ENCODE measurements around the gene KLK4.

Gene KLK4

GRCh38 chr19:50926144-50926543, 14.9 kb upstream of the KLK4 start:
- no peak for TF ChIP-seq CTCF (IDR thresholded peaks at IDR 0.05)

GRCh38 chr19:50925734-50926133, 14.5 kb upstream of the KLK4 start:
- no peak for TF ChIP-seq CTCF (IDR thresholded peaks at IDR 0.05)

- no peak for TF ChIP-seq CTCF (IDR thresholded peaks at IDR 0.05)
Measured at GRCh38 chr19:50924586-50924985, 13.4 kb upstream of the KLK4 start.

GRCh38 chr19:50922317-50922853, 11.2 kb upstream of the KLK4 start:
- peak; percentile 78 for TF ChIP-seq CTCF (IDR thresholded peaks at IDR 0.05)

GRCh38 chr19:50921426-50922316, 10.5 kb upstream of the KLK4 start:
- TF ChIP-seq CTCF (IDR thresholded peaks at IDR 0.05): no peak

- TF ChIP-seq CTCF (IDR thresholded peaks at IDR 0.05): no peak
Measured at GRCh38 chr19:50916069-50916468, 4.9 kb upstream of the KLK4 start.

GRCh38 chr19:50912727-50913716, 1.8 kb upstream of the KLK4 start:
- TF ChIP-seq CTCF (IDR thresholded peaks at IDR 0.05): no peak
